Measurements from ENCODE around the gene HS3ST5.

DNA sequence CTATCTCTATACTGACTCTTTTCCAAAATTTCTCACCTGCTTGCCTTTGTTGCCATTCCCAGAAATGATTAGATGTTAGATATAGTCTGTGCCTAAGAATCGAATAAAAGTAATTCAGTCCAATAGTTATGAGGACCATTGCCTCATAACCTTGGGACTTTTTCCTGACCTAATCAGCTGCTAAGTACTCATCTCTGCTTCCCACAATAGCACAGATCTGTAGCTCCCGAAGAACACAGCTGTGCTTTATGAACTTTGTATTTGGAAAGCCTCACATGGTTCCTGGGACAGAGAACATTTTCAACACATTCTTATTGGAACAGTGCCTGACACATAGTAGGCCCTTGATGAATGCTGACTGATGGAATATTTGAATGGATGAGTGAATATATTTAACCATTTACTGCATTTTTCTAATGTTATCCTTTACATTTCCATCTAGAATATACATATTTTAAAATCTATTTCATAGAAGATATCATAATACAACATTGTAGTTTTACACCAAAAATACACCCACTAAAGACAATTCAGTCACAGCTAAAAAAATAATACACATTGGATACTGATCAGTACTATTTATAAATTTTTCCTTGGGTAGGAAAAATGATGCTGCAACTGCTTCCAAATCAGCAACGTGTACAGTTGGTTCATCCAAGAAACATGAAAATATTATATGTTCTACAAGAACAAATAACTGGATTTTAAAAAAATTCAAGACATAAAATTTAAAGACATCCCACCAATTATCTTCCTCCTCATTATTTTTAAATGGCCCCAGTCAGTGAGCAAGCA is 53.9 kb downstream of the HS3ST5 start:
- no peak for TF ChIP-seq NFRKB (IDR thresholded peaks at IDR 0.05)
- TF ChIP-seq LEF1 (IDR thresholded peaks at IDR 0.05; ENCODE audit: borderline replicate concordance) = no peak
- no peak for TF ChIP-seq BHLHE40 (IDR thresholded peaks at IDR 0.05; ENCODE audit: borderline replicate concordance)
- no peak for TF ChIP-seq SP1 (IDR thresholded peaks at IDR 0.05)
- TF ChIP-seq SUZ12 (IDR thresholded peaks at IDR 0.05) = no peak
- TF ChIP-seq TARDBP (IDR thresholded peaks at IDR 0.05) = no peak
- TF ChIP-seq ELF4 (IDR thresholded peaks at IDR 0.05) = no peak
- TF ChIP-seq ZNF384 (IDR thresholded peaks at IDR 0.05) = no peak
